ENCODE results near the gene ZBTB7B. TPM values are rescaled to one million over a fixed set of nuclear protein-coding genes. Genes with fewer than 3 reads are reported as not detected.

The ZBTB7B gene
- total RNA-seq, 1 donor from 2014 or later = 158 TPM

- intact Hi-C loops (cut with micrococcal nuclease) = loop anchor here (2.0 kb wide), 1 partner anchor 38 kb away; the partner anchor contains the start of gene ADAM15
Observed at GRCh38 chr1:155012776-155013602, 10.4 kb downstream of the ZBTB7B start.

GRCh38 chr1:155013632-155014031 lies 11.0 kb downstream of the ZBTB7B start:
- intact Hi-C loops (cut with micrococcal nuclease) = loop anchor here (2.0 kb wide), 1 partner anchor 37 kb away; the partner anchor contains the start of gene ADAM15

- intact Hi-C loops (cut with micrococcal nuclease) = no loop called here
Observed at GRCh38 chr1:155014709-155015508, 12.3 kb downstream of the ZBTB7B start.

GRCh38 chr1:155015527-155016230 lies 13.1 kb downstream of the ZBTB7B start:
- intact Hi-C loops (cut with micrococcal nuclease) = loop anchor here (2.0 kb wide), 1 partner anchor 457 kb away; the partner anchor contains the start of gene UBE2Q1

GRCh38 chr1:155016231-155016831 lies 13.7 kb downstream of the ZBTB7B start:
- intact Hi-C loops (cut with micrococcal nuclease) = loop anchor here (2.0 kb wide), 1 partner anchor 458 kb away; the partner anchor contains the start of gene UBE2Q1

DNA sequence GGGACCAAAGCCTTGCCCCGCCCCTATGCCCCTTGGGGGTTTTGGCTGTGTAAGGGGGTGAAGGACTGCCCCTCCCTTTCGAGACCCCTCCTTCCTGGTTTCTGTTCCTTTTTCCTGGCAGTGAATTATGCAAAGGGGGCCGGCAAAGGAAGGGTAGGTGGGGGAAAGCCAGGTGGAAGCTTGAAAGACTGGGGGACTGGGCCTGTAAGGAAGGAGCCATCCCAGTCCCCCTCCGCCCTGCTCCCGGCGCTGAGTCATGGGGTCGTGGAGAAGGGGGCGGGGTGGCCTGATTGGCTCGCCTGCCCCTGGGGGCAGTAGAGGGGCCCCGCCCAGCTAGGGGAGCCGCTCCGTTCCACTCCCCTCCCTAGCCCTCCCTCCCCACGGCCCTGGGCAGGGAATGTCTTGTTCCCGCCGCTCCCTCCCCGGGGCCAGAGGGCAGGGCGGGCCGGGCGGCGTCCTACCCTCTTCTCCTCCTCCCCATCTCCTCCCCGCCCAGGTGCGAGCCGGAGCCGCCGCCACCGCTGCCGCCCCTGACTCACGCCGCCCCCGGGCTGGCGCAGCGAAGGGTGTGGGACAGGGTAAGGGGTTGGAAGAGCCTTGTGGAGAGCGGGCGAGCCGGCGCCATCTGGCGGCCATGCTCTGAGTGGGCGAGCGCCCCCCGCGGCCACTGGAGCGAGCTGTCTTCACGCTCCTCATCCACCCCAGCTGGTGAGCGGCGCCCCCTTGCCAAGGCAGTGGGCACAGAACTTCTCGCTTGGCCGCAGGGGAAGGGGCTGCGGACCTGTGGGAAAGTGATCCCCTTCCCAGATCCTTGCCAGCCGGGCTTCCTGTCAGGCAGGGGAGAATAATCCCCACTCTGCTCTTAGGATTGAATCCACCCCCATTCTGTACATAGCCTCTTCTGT lies 14.7 kb downstream of the ZBTB7B start:
- intact Hi-C loops (cut with micrococcal nuclease) = loop anchor here (1.0 to 2.0 kb wide), 6 partner anchors 11 to 458 kb away; partner anchors contain the start of genes CKS1B, FLAD1 and UBE2Q1

GRCh38 chr1:155017946-155018316 lies 15.3 kb downstream of the ZBTB7B start:
- intact Hi-C loops (cut with micrococcal nuclease) = loop anchor here (1.0 to 2.0 kb wide), 6 partner anchors 12 to 459 kb away; partner anchors contain the start of genes CKS1B, FLAD1 and UBE2Q1

- intact Hi-C loops (cut with micrococcal nuclease) = no loop called here
Observed at GRCh38 chr1:155018617-155019348, 16.2 kb downstream of the ZBTB7B start.

DNA sequence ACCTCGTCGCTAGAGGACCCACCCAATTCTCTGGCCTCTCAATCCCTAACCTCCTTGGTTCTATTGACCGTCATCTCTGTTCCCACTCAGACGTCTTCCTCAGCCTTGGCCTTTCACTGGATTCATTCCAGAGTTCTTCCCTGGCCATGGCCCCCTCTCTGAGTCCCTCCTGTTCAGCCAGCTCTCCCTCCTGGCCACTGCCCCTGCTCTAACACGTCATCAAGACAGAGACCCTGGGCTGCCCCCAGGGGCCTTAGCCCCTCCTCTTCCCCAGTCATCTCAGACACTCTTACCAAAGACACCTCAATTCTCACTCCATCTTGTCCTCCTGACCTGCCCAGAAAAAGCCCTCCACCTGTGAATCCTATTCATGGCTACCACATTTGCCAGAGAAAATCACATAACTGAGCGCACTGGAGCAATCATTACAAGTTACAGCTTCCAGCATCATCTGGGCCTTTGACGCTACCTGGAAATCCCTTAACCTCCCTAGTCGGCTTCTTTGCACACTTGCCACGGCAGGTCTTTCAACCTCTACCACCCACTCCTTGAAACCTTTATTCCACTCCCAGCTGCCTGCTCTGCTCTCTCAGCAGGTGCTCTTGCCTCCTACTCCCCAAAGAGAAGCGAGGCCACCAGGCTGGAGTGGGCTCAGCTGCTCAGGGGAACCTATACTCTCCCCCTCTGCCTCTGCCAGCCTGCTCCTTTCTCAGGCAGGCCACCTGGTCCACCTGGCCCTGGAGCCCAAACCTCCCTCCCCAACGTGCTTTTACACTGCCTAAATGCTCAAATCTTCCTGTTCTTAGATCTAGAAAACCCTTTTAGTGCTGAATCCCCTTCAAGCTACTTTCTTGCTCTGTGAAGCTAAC lies 17.0 kb downstream of the ZBTB7B start:
- intact Hi-C loops (cut with micrococcal nuclease) = no loop called here

GRCh38 chr1:155022136-155022926 lies 19.7 kb downstream of the ZBTB7B start:
- intact Hi-C loops (cut with micrococcal nuclease) = no loop called here

- intact Hi-C loops (cut with micrococcal nuclease) = no loop called here
Observed at GRCh38 chr1:155022927-155023236, 20.3 kb downstream of the ZBTB7B start.

DNA sequence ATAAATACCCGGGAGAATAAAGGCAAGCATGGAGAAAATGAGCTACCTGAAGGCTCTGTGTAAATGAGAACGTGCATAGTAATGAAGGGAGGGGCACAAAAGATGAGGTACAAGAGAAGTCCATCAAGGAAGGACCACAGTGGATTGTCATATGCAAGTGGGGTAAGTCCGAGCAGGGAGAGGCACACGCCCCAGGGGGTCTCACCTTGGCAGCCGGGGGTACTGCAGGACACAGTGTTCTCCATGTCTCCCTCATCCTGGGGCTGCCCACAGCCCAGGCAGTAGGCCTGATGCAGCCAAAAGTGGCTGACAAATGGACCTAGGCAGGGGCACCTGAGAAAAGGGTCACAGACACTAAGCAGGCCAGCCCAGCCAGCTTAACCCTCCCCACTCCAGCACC lies 21.0 kb downstream of the ZBTB7B start:
- intact Hi-C loops (cut with micrococcal nuclease) = no loop called here

GRCh38 chr1:155024315-155024714 lies 21.7 kb downstream of the ZBTB7B start:
- intact Hi-C loops (cut with micrococcal nuclease) = no loop called here

DNA sequence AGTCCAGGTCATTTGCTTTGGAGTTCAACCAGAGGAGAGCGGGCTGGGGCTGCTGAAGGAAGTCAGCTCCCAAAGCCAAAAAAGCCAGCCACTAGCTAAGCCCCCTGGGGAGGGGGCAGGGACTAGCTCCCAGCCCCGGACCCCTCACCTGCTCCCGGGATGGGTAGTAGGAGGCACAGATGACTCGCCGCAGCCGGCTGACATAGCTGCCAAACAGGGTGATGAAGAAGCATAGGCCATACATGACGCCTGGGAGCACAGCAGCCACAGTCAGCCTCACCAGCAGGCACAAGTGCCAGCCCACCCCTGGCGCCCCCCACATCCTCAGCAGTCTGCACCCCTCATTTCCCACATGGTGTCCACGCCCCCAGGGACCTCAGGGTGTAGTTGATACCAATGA lies 23.6 kb downstream of the ZBTB7B start:
- intact Hi-C loops (cut with micrococcal nuclease) = no loop called here

- intact Hi-C loops (cut with micrococcal nuclease) = no loop called here
Observed at GRCh38 chr1:155026588-155026987, 24.0 kb downstream of the ZBTB7B start.

- intact Hi-C loops (cut with micrococcal nuclease) = no loop called here
Observed at GRCh38 chr1:155029513-155030242, 27.1 kb downstream of the ZBTB7B start.

GRCh38 chr1:155030243-155030795 lies 27.7 kb downstream of the ZBTB7B start:
- intact Hi-C loops (cut with micrococcal nuclease) = no loop called here
